HUES64 (cell line): ENCODE results near the gene PDCD7.

Source experiments
- H3K27ac ChIP-seq: 2 replicates; pipeline ENCODE4 v1.7.0; 2013; ENCODE audit warnings: low read depth, low read length, inconsistent platforms
- H3K27me3 ChIP-seq: 2 replicates; pipeline ENCODE4 v1.6.1; 2013; ENCODE audit warnings: mild to moderate bottlenecking, low read length; ENCODE audit not compliant: insufficient read depth
- H3K36me3 ChIP-seq: 2 replicates; pipeline ENCODE4 v1.6.1; 2013; ENCODE audit warnings: mild to moderate bottlenecking, low read length; ENCODE audit not compliant: insufficient read depth
- H3K4me1 ChIP-seq: 2 replicates; pipeline ENCODE4 v1.6.1; 2013; ENCODE audit warnings: mild to moderate bottlenecking, low read length, moderate library complexity; ENCODE audit not compliant: insufficient read depth
- H3K4me3 ChIP-seq: 2 replicates; pipeline ENCODE4 v1.5.1; 2013; ENCODE audit warnings: mild to moderate bottlenecking, low read length, moderate library complexity
- H3K9ac ChIP-seq: 2 replicates; pipeline ENCODE4 v1.6.1; 2013; ENCODE audit warnings: mild to moderate bottlenecking, low read depth, low read length
- H3K9me3 ChIP-seq: 2 replicates; pipeline ENCODE4 v1.6.1; 2013; ENCODE audit warnings: low read depth, low read length; ENCODE audit not compliant: insufficient read depth
- WGBS: fragments of 150-250, 120-280 bp; methylation state at CpG from one replicate; pipeline ENCODE4 v1.1.7; 2013; ENCODE audit warnings: missing lambda C conversion rate; 5-methylcytosine and 5-hydroxymethylcytosine counted together

The PDCD7 gene

DNA sequence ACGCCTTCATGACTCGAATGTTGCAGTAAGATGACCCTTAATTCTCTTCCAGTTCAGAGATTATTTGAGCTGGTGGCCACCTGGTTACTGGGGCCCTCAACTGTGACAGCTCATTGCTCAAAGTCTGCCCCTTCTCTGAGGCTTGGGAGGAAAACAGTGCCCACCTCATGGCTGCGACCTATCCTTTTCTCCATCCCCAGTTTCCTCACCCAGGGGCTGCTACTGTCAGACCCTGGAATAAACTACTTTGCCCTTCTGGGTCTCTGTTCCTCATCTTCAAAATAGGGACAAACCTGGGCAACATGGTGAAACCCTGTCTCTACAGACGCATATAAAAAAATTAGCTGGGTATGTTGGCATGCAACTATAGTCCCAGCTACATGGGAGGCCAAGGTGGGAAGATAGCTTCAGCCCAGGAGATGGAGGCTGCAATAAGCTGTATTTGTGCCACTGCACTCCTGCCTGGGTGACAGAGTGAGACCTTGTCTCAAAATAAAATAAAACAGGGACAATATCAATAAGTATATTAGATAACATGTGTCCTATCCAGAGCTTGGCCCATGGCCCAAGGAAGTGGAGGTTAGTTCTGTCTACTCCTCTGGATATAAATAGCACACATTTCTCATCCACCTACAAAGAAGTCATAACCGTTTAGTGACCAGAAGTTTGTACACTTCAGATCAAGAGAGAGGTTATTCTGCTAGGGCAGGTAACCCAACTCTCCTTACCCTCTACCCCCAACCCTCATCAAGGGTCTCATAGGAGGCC is 63.6 kb downstream of the PDCD7 start:
- no peak overlapping the region for H3K27ac ChIP-seq
- no peak overlapping the region for H3K4me3 ChIP-seq
- no peaks in the 10 kb centered on the region for H3K36me3 ChIP-seq
- H3K27me3 ChIP-seq: no peaks in the 10 kb centered on the region
- H3K4me1 ChIP-seq: peaks cover 33% of the 10 kb centered on the region
- no peaks in the 10 kb centered on the region for H3K9me3 ChIP-seq
- 95% methylated on average over 5 of the region's 5 CpGs for WGBS
- H3K9ac ChIP-seq: no peak overlapping the region

DNA sequence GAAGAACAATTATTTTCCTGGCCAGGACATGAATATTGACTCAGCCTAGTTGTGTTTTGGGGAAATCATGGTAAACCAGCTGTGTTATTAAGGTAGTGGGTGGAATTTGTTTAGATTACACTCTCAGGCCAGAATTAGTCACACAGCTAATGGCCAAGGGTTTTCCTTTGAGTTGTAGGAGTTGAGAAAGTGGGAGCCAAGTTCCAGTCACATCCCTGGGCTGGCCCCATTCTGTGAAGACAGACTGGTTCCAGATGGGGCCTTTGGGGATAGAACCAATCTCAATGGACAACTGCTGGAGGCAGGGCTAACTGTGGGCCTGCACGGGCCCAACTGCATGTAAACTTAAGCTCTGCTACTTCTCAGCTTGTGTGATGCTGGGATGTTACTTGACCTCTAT is 64.4 kb downstream of the PDCD7 start:
- 85% methylated on average over 1 of the region's 1 CpG for WGBS
- no peaks in the 10 kb centered on the region for H3K9me3 ChIP-seq
- no peaks in the 10 kb centered on the region for H3K36me3 ChIP-seq
- H3K9ac ChIP-seq: no peak overlapping the region
- H3K27me3 ChIP-seq: no peaks in the 10 kb centered on the region
- H3K27ac ChIP-seq: no peak overlapping the region
- no peak overlapping the region for H3K4me3 ChIP-seq
- peaks cover 35% of the 10 kb centered on the region for H3K4me1 ChIP-seq

DNA sequence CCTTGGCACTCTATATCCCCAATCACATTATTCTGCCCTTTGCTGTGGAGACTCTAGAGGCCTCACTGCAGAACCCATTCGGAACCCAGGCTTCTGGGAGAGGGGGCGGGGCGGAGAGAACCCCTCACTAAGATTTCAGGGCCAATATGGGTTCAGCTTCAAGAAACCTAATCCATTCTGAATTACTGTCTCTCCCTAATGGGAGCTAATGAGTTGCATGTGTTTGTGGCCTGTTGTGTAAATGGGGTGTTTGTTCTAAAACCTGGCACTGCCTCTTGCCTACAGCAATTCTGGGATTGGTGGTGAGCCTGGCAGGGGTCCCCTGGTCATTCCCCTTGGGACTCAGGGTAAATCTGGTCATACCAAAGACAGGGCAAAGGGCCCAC is 65.2 kb downstream of the PDCD7 start:
- no peaks in the 10 kb centered on the region for H3K27me3 ChIP-seq
- no peak overlapping the region for H3K27ac ChIP-seq
- peak overlapping the region; percentile 70 for H3K9ac ChIP-seq
- peaks cover 35% of the 10 kb centered on the region for H3K4me1 ChIP-seq
- WGBS: 59% methylated on average over 3 of the region's 3 CpGs
- H3K9me3 ChIP-seq: no peaks in the 10 kb centered on the region
- no peaks in the 10 kb centered on the region for H3K36me3 ChIP-seq
- H3K4me3 ChIP-seq: peak overlapping the region; percentile 69

DNA sequence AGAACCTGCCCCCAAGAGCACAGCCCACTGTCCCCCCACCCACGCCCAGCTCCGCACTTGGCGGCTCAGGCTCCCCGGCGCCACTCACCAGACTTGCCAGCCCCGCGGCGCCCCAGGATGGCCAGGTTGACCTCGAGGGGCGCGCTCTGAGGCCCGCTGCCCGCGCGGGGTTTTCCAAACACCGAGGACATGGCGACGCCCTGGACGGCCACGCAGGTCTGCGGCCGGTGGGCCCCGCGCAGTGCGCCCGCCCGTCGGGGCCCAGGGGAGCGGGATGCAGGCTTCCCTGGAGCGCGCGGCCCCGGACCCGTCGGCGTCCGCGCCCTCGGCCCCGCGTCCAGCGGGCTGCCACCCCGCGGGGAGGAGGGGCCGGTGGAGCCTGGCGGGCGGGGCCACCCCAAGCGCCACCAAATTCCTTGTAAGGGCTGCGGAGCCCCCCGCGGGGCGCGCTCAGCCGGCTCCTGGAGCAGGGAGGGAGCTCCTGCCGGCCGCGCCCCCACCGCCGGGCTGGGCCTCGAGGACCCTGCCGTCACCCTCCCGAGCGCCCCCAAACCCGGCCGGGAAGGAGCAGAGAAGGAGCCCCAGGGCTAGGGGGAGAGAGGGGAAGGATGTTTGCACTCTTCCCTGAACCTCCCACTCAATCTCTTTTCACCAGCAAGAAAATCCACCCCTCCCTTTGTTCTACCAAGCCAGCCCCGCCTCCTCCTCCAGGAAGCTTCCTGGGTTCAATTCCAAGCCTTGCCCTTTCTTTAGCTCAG is 65.8 kb downstream of the PDCD7 start, which contains the start of gene RASL12:
TSS of gene RASL12 (minus strand) at position 347 of the 758 bp plus-strand sequence. CDS start at position 191, 156 bp downstream.
- under 1% methylated on average over 62 of the region's 66 CpGs for WGBS
- peak within 1 kb of the TSS; percentile 69 for H3K4me3 ChIP-seq
- no peaks in the 10 kb centered on the region for H3K9me3 ChIP-seq
- peaks cover 35% of the 10 kb centered on the region for H3K4me1 ChIP-seq
- H3K27ac ChIP-seq: peak within 1 kb of the TSS; percentile 70; the same call in 1 of the 2 replicates
- H3K36me3 ChIP-seq: no peaks in the 10 kb centered on the region
- peak within 1 kb of the TSS; percentile 70 for H3K9ac ChIP-seq
- no peaks in the 10 kb centered on the region for H3K27me3 ChIP-seq
